Activated T-cell treated with anti-CD3 and anti-CD28 coated beads, Interleukin-2, amount 50 U/mL, for 48 hours (primary cell): ENCODE data around the gene KRT80.

ENCODE experiments used
- DNase-seq, 2 experiments: peaks; one replicate each; pipeline ENCODE4 v3.0.0-alpha.2; 2020

The KRT80 gene

GRCh38 chr12:52151837-52152783 is 39.7 kb downstream of the KRT80 start:
- DNase-seq, result peak; percentile 77 to 79

DNA sequence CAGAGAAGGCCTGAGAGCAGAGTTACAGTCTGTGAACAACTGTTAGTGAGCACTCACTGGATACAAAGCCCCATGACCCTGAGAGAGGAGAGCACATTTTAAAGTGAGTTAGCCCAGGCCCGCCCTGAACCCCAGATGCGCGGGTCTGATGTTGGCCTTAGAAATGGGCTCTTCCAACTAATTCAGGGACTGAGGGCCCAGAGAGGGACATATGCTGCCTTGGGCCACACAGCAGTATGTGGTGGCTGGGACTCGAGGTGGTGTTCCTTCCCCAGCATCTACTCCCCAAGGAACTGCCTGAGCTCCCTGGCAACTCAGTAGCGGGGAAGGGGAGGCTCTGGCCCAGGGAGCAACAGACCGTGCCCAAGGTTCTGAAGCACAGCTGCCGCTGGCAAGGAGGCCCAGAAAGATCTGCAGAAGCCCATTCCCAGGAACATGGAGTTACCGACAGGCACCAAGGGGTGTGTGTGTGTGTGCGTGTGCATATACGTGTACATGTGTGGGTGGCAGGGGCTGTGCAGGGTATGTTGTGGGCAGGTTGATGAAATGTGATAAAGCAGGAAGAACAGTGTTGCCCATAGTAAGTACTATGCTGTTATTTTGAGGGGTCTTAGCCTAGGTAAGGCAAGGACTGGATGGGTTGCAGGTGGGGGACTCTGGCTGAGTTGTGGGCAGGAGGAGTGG is 40.5 kb downstream of the KRT80 start:
- no peak for DNase-seq

DNA sequence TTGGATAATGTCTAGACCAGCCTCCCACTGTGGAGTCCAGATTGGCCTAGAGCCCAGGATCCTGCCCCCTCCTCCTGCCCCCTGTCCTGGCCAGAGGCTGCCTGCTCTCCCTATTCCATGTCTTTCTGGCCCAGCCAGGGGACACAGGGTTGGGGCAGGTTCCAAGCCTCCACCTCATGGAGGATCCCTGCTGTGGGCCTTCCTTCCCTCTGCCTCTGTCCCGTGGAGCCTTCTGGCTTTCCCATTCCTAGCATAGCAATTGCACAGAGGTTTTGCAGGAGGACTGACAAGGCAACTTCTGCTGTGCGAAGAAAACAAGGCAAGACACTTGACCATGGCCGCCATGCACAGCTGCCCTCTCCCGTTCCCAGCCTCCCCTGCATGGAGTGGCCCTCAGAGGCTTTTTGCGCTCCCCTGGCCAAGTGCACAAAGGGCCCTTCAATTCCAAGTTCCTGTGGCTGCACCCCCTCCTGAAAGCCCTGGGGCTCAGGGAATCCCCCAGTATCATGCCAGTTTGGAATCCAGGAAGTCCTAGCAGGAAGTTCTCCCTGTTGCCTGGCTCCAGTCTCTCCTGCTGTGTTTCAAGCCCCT is 42.1 kb downstream of the KRT80 start:
- no peak for DNase-seq

GRCh38 chr12:52149182-52149641 is 42.6 kb downstream of the KRT80 start:
- no peak for DNase-seq

GRCh38 chr12:52148464-52149181 is 43.2 kb downstream of the KRT80 start:
- no peak for DNase-seq

DNA sequence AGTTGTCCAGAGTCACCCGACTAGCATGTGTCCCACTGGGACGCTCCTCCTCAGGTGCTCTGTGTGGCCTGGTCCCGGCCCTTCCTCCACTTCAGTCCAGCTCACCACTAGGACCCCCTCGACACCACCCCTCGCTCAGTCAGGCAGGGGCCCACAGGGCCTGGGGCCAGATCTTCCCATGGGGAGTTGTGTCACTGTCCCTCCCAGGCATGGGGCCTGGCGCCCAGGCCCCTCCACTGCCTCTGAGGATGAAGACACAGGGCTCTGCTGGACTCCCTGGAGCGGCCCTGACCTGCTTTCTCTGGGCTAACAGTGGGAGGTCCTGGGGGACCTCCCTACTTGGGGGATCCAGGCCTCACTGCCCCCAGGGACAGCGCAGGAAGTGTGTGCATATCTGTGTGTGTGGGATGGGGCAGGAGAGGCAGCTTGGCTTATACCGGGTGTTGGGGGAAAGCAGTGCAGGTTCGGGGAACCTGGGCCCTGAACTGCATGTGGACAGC is 43.8 kb downstream of the KRT80 start:
- no peak for DNase-seq

GRCh38 chr12:52147367-52147963 is 44.3 kb downstream of the KRT80 start:
- DNase-seq, result no peak

GRCh38 chr12:52146822-52147366 is 44.9 kb downstream of the KRT80 start:
- DNase-seq, result no peak

- DNase-seq, result no peak
Measured at GRCh38 chr12:52146089-52146821, 45.6 kb downstream of the KRT80 start.

- no peak for DNase-seq
Measured at GRCh38 chr12:52145228-52146088, 46.4 kb downstream of the KRT80 start.

DNA sequence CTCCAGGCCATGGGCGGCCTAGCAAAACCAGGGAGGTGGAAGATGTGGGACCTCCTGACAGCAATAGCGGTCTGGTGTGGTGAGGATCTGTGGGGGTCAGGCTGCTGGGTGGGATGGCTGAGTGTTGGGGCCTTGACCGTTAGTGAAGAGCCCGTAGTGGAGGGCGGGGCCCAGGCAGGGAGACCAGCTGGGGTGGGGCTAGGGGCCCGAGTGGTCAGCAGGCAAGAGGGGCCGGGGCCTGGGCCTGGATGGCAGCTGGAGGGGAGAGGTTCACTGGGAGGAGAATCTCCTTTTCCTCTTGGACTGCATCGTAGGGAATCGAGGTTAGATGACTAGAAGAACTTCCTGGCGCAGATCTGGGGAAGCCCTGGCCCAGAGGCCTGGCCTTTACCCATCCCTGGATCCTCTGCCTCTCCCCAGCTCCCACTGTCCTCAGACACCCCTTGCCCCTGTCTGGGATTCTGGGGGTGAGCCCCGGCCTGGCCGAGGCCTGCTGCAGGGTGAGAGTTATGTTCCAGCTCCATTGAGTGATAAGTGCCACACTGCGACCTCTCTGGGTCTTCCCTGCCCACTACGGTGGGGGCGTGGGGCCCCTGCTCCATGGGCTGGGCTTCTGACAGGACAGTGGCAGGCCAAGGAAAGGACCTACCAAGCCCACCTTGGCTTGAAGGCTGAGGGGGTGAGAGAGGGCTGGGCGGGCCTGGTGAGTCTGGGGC is 47.1 kb downstream of the KRT80 start:
- DNase-seq, result no peak

GRCh38 chr12:52142431-52142830 is 49.4 kb downstream of the KRT80 start:
- DNase-seq, result no peak

GRCh38 chr12:52141875-52142274 is 49.9 kb downstream of the KRT80 start:
- DNase-seq, result no peak

DNA sequence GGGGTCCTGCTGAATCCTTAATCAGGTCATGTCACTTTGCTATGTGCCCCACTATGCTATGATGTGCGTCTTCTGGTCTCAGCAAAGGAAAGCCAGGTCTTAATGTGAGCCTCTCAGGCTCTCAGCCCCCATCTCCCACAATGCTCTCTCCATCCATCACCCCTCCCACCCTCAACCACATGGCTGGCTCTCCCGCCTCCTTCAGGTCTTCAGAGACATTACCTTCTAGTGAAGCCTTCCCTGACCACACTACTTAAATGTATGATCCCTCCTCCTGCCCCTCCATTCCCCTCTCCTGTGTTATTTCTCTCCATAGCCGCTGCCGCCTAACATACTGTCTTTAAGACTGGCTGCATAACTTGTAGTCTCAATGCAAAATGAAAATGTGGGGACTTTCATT is 50.5 kb downstream of the KRT80 start:
- DNase-seq, result no peak

GRCh38 chr12:52139579-52140062 is 52.2 kb downstream of the KRT80 start:
- DNase-seq, result peak; percentile 53 to 63

DNA sequence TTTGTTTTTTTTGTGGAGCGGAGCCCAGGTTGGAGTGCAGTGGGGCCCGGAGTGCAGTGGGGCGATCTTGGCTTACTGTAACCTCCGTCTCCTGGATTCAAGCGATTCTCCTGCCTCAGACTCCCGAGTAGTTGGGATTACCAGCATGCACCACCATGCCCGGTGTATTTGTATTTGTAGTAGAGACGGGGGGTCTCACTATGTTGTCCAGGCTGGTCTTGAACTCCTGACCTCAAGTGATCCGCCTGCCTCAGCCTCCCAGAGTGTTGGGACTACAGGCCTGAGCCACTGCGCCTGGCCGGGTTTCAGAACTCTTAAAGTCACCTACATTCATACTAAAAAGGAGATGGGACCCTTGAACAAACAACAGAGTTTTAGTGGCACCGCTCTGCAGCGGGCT is 52.7 kb downstream of the KRT80 start:
- DNase-seq, result no peak

- DNase-seq, result no peak
Measured at GRCh38 chr12:52137746-52138145, 54.1 kb downstream of the KRT80 start.

DNA sequence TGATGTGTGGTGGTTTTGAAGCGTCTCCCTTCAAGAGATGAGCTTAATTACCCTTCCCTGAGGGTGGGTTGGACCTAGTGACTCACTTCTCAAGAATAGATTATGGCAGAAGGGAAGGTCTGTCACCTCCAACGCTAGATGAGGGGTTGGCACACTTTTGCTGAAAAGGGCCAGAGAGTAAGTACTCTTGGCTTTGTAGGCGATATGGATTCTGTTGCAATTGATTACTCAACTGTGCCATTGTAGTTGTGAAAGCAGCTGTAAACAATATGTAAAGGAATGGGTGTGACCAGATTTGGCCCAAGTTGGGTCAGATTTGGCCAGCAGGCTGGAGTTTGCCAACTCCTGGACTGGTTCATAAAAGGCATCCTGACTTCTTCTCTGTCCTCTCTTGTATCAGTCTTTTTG is 59.1 kb downstream of the KRT80 start:
- peak in 1 of 2 experiments; percentile 10 for DNase-seq

DNA sequence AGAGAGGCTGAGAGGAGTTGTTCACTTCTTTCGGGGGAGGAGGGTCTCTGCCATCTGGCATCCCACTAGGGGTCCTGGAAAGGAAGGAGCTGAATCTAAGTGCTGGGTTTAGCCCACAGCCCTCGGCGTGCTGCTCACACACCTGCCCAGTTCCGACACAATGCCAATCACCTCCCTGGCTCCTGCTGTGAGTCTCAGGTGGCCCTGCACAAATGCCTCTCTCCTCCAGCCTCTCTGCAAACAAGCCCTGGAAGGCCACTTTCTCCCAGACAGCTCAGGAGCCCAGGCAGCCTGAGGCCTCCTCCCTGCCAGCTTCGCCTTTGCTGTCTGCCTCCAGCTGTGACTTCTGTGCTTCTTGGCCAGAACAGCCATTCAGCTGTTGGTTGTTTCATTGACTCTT is 61.1 kb downstream of the KRT80 start:
- DNase-seq, result peak in 1 of 2 experiments; percentile 7
